ENCODE data around the gene TGFB3. TPM values are rescaled to one million over a fixed set of nuclear protein-coding genes. Genes with fewer than 3 reads are reported as not detected.

Gene TGFB3
- total and polyA plus RNA-seq, 2 donors (not counting 1 experiment from before 2014, with no cell fraction given), result 7.0 to 9.4 TPM

- ATAC-seq (ENCODE audit: low read depth) (no peak), DNase-seq (no peak)
- WGBS (ENCODE audit: insufficient coverage), result 100% methylated on average over 1 of the region's 2 CpGs
- Mint-ChIP-seq H3K4me3 (peak overlapping the region; percentile 90), H3K9me3 (ENCODE audit: insufficient read depth) (no peaks in the 10 kb centered on the region), H3K27ac (peak overlapping the region; percentile 37), H3K4me1 (peaks cover 32% of the 10 kb centered on the region), H3K27me3 (no peaks in the 10 kb centered on the region)
- Histone ChIP-seq H3K27ac (ENCODE audit: low read length in 2 of 2) (no peak overlapping the region), H3K27me3 (replicated peaks in 1 of 4; ENCODE audit: control extremely low read depth in 1 of 4, control insufficient read depth in 3 of 4, insufficient read depth in 4 of 4, low read length in 3 of 4) (no peaks in the 10 kb centered on the region), H4K20me1 (ENCODE audit: control insufficient read depth, insufficient read depth, low read length, poor library complexity, severe bottlenecking) (no peaks in the 10 kb centered on the region), H3K79me2 (ENCODE audit: control insufficient read depth, insufficient read depth, low read length) (peaks cover 10% of the 10 kb centered on the region), H3K9me3 (ENCODE audit: control extremely low read depth in 1 of 3, control insufficient read depth in 2 of 3, insufficient read depth in 1 of 3, low read length in 2 of 3) (no peaks in the 10 kb centered on the region), H3K9ac (ENCODE audit: low read length) (no peak overlapping the region), H3K4me2 (replicated peaks; ENCODE audit: low read depth, low read length, poor library complexity, severe bottlenecking) (no peak overlapping the region), H3K36me3 (replicated peaks in 1 of 2; ENCODE audit: control extremely low read depth in 1 of 2, control insufficient read depth in 1 of 2, extremely low read depth in 1 of 2, insufficient read depth in 2 of 2, low read length in 1 of 2) (no peaks in the 10 kb centered on the region), H3K4me3 (ENCODE audit: control extremely low read depth in 1 of 5, extremely low read depth in 1 of 5, insufficient read depth in 1 of 5, low read depth in 2 of 5, low read length in 4 of 5) (no peak overlapping the region), H2AFZ (ENCODE audit: insufficient read depth, low read depth, low read length, poor library complexity, severe bottlenecking) (no peak overlapping the region), H3K4me1 (ENCODE audit: control insufficient read depth in 2 of 2, insufficient read depth in 2 of 2, low read length in 2 of 2) (peaks cover 20 to 34% of the 10 kb centered on the region in 2 donors)
- TF ChIP-seq CTCF (IDR thresholded peaks at IDR 0.05), result no peak
- CTCF ChIA-PET, result interaction anchor here (1.0 to 15.2 kb wide), 4 partner anchors 8 to 407 kb away, joined by 3 to 376 read pairs (median 100); no protein-coding TSS in a partner anchor
- intact Hi-C loops (cut with micrococcal nuclease), result loop anchor here (1.0 to 10.0 kb wide), 5 partner anchors 167 to 1970 kb away; partner anchors contain the start of genes BBOF1, CIPC, ENTPD5 and ERG28
- POLR2A ChIA-PET, result no interaction called here
Measured at GRCh38 chr14:75984674-75985073, 2.9 kb upstream of the TGFB3 start.

GRCh38 chr14:75983019-75983358 lies 1.2 kb upstream of the TGFB3 start:
- CTCF ChIA-PET, result interaction anchor here (0.6 to 15.2 kb wide), 30 partner anchors 9 to 410 kb away, joined by 3 to 376 read pairs (median 4); partner anchors contain the start of gene FLVCR2
- H3K27ac ChIP-seq (ENCODE audit: low read length in 2 of 2), result no peak overlapping the region

More at GRCh38 chr14:75983019-75983358, 1.2 kb upstream of the TGFB3 start:
- Histone ChIP-seq H3K79me2 (ENCODE audit: control insufficient read depth, insufficient read depth, low read length) (peaks cover 10% of the 10 kb centered on the region), H3K36me3 (replicated peaks in 1 of 2; ENCODE audit: control extremely low read depth in 1 of 2, control insufficient read depth in 1 of 2, extremely low read depth in 1 of 2, insufficient read depth in 2 of 2, low read length in 1 of 2) (no peaks in the 10 kb centered on the region), H3K9me3 (ENCODE audit: control extremely low read depth in 1 of 3, control insufficient read depth in 2 of 3, insufficient read depth in 1 of 3, low read length in 2 of 3) (no peaks in the 10 kb centered on the region), H3K4me2 (replicated peaks; ENCODE audit: low read depth, low read length, poor library complexity, severe bottlenecking) (peak overlapping the region; percentile 98), H3K4me3 (ENCODE audit: control extremely low read depth in 1 of 5, extremely low read depth in 1 of 5, insufficient read depth in 1 of 5, low read depth in 2 of 5, low read length in 4 of 5) (peak overlapping the region in 4 of 5 experiments; percentile 45 to 87 (median 78)), H3K27me3 (replicated peaks in 1 of 4; ENCODE audit: control extremely low read depth in 1 of 4, control insufficient read depth in 3 of 4, insufficient read depth in 4 of 4, low read length in 3 of 4) (no peaks in the 10 kb centered on the region), H3K4me1 (ENCODE audit: control insufficient read depth in 2 of 2, insufficient read depth in 2 of 2, low read length in 2 of 2) (peaks cover 36 to 51% of the 10 kb centered on the region in 2 donors), H4K20me1 (ENCODE audit: control insufficient read depth, insufficient read depth, low read length, poor library complexity, severe bottlenecking) (no peaks in the 10 kb centered on the region), H3K9ac (ENCODE audit: low read length) (peak overlapping the region; percentile 39), H2AFZ (ENCODE audit: insufficient read depth, low read depth, low read length, poor library complexity, severe bottlenecking) (peak overlapping the region; percentile 98)
- 35% methylated on average over 4 of the region's 7 CpGs for WGBS (ENCODE audit: insufficient coverage)
- ATAC-seq (ENCODE audit: low read depth), result no peak
- H3K27me3 Mint-ChIP-seq, result no peaks in the 10 kb centered on the region
- intact Hi-C loops (cut with micrococcal nuclease), result loop anchor here (10.0 kb wide), 2 partner anchors 1342 to 1968 kb away; partner anchors contain the start of genes BBOF1, ENTPD5, GSTZ1 and POMT2
- DNase-seq, result no peak
- peak overlapping the region; percentile 70 for H3K27ac Mint-ChIP-seq
- H3K4me1 Mint-ChIP-seq, result peaks cover 48% of the 10 kb centered on the region
- TF ChIP-seq CTCF (IDR thresholded peaks at IDR 0.05) (no peak), EZH2 (IDR thresholded peaks at IDR 0.05; ENCODE audit: borderline replicate concordance, insufficient read depth, low read depth, low read length, poor library complexity, severe bottlenecking) (no peak)
- no peaks in the 10 kb centered on the region for H3K9me3 Mint-ChIP-seq (ENCODE audit: insufficient read depth)
- POLR2A ChIA-PET, result interaction anchor here (0.8 to 1.1 kb wide), 2 partner anchors 77 to 225 kb away, joined by 3 read pairs; no protein-coding TSS in a partner anchor
- H3K4me3 Mint-ChIP-seq, result peak overlapping the region; percentile 89
